Epidermal melanocyte (primary cell): ENCODE measurements around the gene LAMC1.

ENCODE experiments used
- DNase-seq: peaks from one replicate; pipeline ENCODE4 v3.0.0; 2011; ENCODE audit warnings: low spot score; ENCODE audit not compliant: insufficient read length

Gene LAMC1

GRCh38 chr1:183023146-183023600 lies at the start of gene LAMC1:
LAMC1 (plus strand) TSS chr1:183023420; CDS start chr1:183023717, 297 bp downstream.
- DNase-seq, result peak; percentile 50

GRCh38 chr1:182974506-182975191 lies 48.6 kb upstream of the LAMC1 start:
- no peak for DNase-seq

- no peak for DNase-seq
These were observed 45.7 kb upstream of the LAMC1 start for GRCh38 chr1:182977480-182977879.

- no peak for DNase-seq
These were observed 44.9 kb upstream of the LAMC1 start for GRCh38 chr1:182978151-182978853.

- no peak for DNase-seq
These were observed 39.1 kb upstream of the LAMC1 start for GRCh38 chr1:182984138-182984537.

GRCh38 chr1:182984621-182985020 lies 38.6 kb upstream of the LAMC1 start:
- DNase-seq, result no peak

GRCh38 chr1:182985876-182986275 lies 37.3 kb upstream of the LAMC1 start:
- no peak for DNase-seq

- no peak for DNase-seq
These were observed 32.6 kb upstream of the LAMC1 start for GRCh38 chr1:182990413-182991144.

- DNase-seq, result no peak
These were observed 29.5 kb upstream of the LAMC1 start for GRCh38 chr1:182993746-182994145.

GRCh38 chr1:182995894-182996293 lies 27.3 kb upstream of the LAMC1 start:
- no peak for DNase-seq

GRCh38 chr1:182996816-182997215 lies 26.4 kb upstream of the LAMC1 start:
- DNase-seq, result no peak

- no peak for DNase-seq
These were observed 24.7 kb upstream of the LAMC1 start for GRCh38 chr1:182998482-182998881.

GRCh38 chr1:183000167-183000962 lies 22.9 kb upstream of the LAMC1 start:
- DNase-seq, result no peak

- no peak for DNase-seq
These were observed 21.0 kb upstream of the LAMC1 start for GRCh38 chr1:183002267-183002666.

- no peak for DNase-seq
These were observed 20.4 kb upstream of the LAMC1 start for GRCh38 chr1:183002797-183003196.

GRCh38 chr1:183003203-183003602 lies 20.0 kb upstream of the LAMC1 start:
- DNase-seq, result no peak

GRCh38 chr1:183004141-183004540 lies 19.1 kb upstream of the LAMC1 start:
- DNase-seq, result no peak

- DNase-seq, result no peak
These were observed 11.4 kb upstream of the LAMC1 start for GRCh38 chr1:183011859-183012258.

- DNase-seq, result no peak
These were observed 10.8 kb upstream of the LAMC1 start for GRCh38 chr1:183012301-183012994.

GRCh38 chr1:183019139-183019740 lies 4.0 kb upstream of the LAMC1 start:
- DNase-seq, result no peak
